ENCODE measurements around the gene HSF4. TPM values are rescaled to one million over a fixed set of nuclear protein-coding genes. Genes with fewer than 3 reads are reported as not detected.

HSF4 gene
- total RNA-seq, 1 experiment from 2014 or later, result 1.2 TPM

DNA sequence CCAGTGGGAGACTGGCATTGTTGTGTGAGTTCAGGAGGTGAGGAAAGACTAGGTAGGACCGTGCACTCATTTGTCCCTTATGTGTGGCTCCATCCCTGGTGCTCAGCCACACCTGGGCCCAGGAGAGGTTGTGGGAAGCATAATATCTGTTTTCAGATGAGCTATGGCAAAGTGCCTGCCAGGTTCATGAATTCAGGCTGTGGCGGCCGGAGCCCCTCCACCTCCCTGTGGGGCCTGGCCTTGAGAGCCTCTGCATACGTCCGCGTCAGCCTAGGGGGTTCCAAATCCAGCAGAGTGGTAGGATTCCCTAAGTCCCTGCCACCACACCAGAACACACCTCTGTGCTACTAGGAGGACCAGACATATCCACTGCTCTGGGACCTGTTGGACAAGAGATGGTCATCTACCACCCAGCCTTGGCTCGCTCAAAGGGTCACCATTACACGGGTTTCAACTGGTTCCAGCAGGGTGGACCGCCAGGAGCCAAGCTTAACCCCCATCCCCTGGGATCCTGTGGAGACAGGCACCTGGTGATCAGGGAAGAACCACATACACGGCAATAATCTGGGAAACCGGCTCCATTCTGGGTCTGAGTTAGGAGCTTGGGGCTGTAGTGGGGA, 15.8 kb upstream of the HSF4 start:
- peaks cover 10 to 14% of the 10 kb centered on the region in 2 experiments for H3K4me1 Mint-ChIP-seq
- no peak overlapping the region for H2BK5ac ChIP-seq (ENCODE audit: insufficient read length, low read length)
- H3K9me3 ChIP-seq (ENCODE audit: control insufficient read depth, low read depth, low read length), result no peaks in the 10 kb centered on the region
- no peak overlapping the region for H3K27ac ChIP-seq (ENCODE audit: insufficient read length, low read depth, low read length)
- no CpG with 5 or more reads among the region's 11 CpGs for WGBS (ENCODE audit: extremely low coverage, insufficient read length, low lambda C conversion rate)
- no peak overlapping the region for H4K8ac ChIP-seq (replicated peaks; ENCODE audit: insufficient read length, low read depth, low read length)
- H4K91ac ChIP-seq (ENCODE audit: insufficient read length, low read depth, low read length), result no peak overlapping the region
- H3K56ac ChIP-seq (ENCODE audit: insufficient read length, low read depth, low read length), result no peak overlapping the region
- H3K4ac ChIP-seq (ENCODE audit: low read depth, low read length), result no peak overlapping the region
- no peaks in the 10 kb centered on the region for H4K20me1 ChIP-seq (ENCODE audit: control insufficient read depth, insufficient read depth, insufficient read length)
- H3K27me3 Mint-ChIP-seq (ENCODE audit: low read depth), result peaks cover 29% of the 10 kb centered on the region
- no peak overlapping the region for H3K27ac Mint-ChIP-seq
- H2BK20ac ChIP-seq (ENCODE audit: low read depth, low read length, poor library complexity, severe bottlenecking), result no peak overlapping the region
- no peak overlapping the region for H3K18ac ChIP-seq (ENCODE audit: insufficient read length, low read depth, low read length)
- peaks cover 5% of the 10 kb centered on the region for H3K23me2 ChIP-seq (ENCODE audit: insufficient read length, low read depth, low read length, poor library complexity, severe bottlenecking)
- no peak overlapping the region for H3K23ac ChIP-seq (ENCODE audit: insufficient read length, low read depth, low read length)
- H3K27me3 ChIP-seq (ENCODE audit: insufficient read depth, low read length), result peaks cover 15% of the 10 kb centered on the region; the same call in 1 of the 2 replicates
- H3K36me3 Mint-ChIP-seq (ENCODE audit: insufficient read depth in 1 of 3, low read depth in 3 of 3), result peaks cover 10 to 50% (median 49%) of the 10 kb centered on the region in 3 experiments
- H2BK120ac ChIP-seq (ENCODE audit: low read depth, low read length, poor library complexity, severe bottlenecking), result no peak overlapping the region
- TF ChIP-seq, protein P1, sequence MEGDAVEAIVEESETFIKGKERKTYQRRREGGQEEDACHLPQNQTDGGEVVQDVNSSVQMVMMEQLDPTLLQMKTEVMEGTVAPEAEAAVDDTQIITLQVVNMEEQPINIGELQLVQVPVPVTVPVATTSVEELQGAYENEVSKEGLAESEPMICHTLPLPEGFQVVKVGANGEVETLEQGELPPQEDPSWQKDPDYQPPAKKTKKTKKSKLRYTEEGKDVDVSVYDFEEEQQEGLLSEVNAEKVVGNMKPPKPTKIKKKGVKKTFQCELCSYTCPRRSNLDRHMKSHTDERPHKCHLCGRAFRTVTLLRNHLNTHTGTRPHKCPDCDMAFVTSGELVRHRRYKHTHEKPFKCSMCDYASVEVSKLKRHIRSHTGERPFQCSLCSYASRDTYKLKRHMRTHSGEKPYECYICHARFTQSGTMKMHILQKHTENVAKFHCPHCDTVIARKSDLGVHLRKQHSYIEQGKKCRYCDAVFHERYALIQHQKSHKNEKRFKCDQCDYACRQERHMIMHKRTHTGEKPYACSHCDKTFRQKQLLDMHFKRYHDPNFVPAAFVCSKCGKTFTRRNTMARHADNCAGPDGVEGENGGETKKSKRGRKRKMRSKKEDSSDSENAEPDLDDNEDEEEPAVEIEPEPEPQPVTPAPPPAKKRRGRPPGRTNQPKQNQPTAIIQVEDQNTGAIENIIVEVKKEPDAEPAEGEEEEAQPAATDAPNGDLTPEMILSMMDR (conservative IDR thresholded peaks at IDR 0.05), result no peak
- no peaks in the 10 kb centered on the region for H3K79me2 ChIP-seq (ENCODE audit: insufficient read depth, low read length)
- no peak overlapping the region for H2BK15ac ChIP-seq (ENCODE audit: low read depth, low read length)
- H3K79me1 ChIP-seq (ENCODE audit: insufficient read depth, low read depth, low read length, poor library complexity, severe bottlenecking), result no peaks in the 10 kb centered on the region
- peak overlapping the region in 1 of 2 experiments; percentile 44; a peak in 1 of 5 replicates for H3K4me3 Mint-ChIP-seq
- H3K4me2 ChIP-seq (ENCODE audit: insufficient read depth, insufficient read length, low read length), result no peak overlapping the region
- H2BK12ac ChIP-seq (ENCODE audit: insufficient read length, low read depth, low read length), result no peak overlapping the region
- H2AFZ ChIP-seq (ENCODE audit: low read length), result no peak overlapping the region
- no peak overlapping the region for H3T11ph ChIP-seq (ENCODE audit: low read length)
- DNase-seq, result no peak
- peaks cover 0 to 5% of the 10 kb centered on the region in 2 experiments; a peak in 3 of 5 replicates for H3K9me3 Mint-ChIP-seq
- H4K5ac ChIP-seq (ENCODE audit: insufficient read length, low read depth, low read length), result no peak overlapping the region
- H2AK5ac ChIP-seq (ENCODE audit: insufficient read length, low read length), result no peak overlapping the region
- H3K9ac ChIP-seq (ENCODE audit: extremely low read depth, insufficient read length, low read length), result no peak overlapping the region
- H3K4me1 ChIP-seq (ENCODE audit: insufficient read depth, low read length), result no peaks in the 10 kb centered on the region
- H3K14ac ChIP-seq (ENCODE audit: insufficient read depth, low read length), result no peak overlapping the region

All from H9 (cell line).